GM18498 (cell line): ENCODE measurements around the gene ECHDC3.
"Not testable (repeated sequence)": the region's sequence is repeated elsewhere in the genome, so short reads cannot be mapped to it uniquely, and the experiment has no call there.

Source experiments
- ATAC-seq: cut with Tn5 transposase; IDR thresholded peaks from one replicate; pipeline ENCODE4 v1.9.1; 2021; ENCODE audit warnings: mild to moderate bottlenecking, moderate library complexity; ENCODE audit not compliant: unreplicated experiment

The ECHDC3 gene

DNA sequence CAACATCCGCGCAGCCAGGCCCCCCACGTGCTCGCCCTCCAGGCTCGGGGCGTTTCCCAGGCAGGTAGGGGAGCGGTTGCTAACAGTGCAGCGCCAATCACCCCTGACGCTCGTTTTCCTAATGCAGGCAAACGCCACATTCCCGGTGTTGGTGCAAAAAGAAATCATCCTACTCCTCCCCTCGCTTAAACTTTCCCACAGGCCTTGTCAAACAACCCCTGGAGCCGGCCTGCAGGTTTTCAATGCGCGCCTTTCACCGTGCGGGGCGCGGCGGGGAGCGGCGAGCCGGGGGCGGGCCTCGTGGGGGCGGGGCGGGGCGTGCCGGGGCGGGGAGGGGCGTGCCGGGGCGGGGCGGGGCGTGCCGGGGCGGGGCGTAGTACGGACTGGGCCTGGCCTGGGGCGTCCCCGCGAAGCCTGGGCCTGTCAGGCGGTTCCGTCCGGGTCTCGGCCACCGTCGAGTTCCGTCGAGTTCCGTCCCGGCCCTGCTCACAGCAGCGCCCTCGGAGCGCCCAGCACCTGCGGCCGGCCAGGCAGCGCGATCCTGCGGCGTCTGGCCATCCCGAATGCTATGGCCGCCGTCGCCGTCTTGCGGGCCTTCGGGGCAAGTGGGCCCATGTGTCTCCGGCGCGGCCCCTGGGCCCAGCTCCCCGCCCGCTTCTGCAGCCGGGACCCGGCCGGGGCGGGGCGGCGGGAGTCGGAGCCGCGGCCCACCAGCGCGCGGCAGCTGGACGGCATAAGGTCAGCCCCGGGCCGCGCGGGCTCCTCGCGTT is at the start of gene ECHDC3:
TSS of gene ECHDC3 (plus strand) at position 374 of the 770 bp plus-strand sequence. CDS start at position 569, 195 bp downstream.
- peak; percentile 83 for ATAC-seq

GRCh38 chr10:11693376-11693775 is 48.8 kb upstream of the ECHDC3 start:
- no peak for ATAC-seq

- ATAC-seq, result no peak
Measured at GRCh38 chr10:11695779-11696178, 46.4 kb upstream of the ECHDC3 start.

GRCh38 chr10:11697718-11698527 is 44.3 kb upstream of the ECHDC3 start:
- ATAC-seq, result peak; percentile 41

- peak; percentile 84 for ATAC-seq
Measured at GRCh38 chr10:11698691-11699549, 43.3 kb upstream of the ECHDC3 start.

- ATAC-seq, result peak; percentile 21
Measured at GRCh38 chr10:11699550-11700097, 42.6 kb upstream of the ECHDC3 start.

DNA sequence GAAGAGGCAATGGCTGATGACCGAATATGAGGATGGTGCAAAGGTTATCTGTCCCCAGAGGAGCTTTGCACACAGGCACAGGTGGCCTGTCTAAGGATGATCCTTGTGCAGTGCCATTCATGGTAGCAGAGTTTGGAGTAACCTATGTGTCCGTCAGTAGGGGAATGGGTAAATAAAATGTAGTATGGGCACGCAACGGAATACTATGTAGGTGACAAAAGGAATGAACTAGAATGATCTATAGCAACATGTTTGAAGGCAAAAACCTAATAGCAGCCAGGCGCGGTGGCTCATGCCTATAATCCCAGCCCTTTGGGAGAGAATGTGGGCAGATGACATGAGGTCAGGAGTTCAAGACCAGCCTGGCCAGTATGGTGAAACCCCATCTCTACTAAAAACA is 41.6 kb upstream of the ECHDC3 start:
- ATAC-seq, result no peak

- ATAC-seq, result no peak
Measured at GRCh38 chr10:11701451-11702095, 40.6 kb upstream of the ECHDC3 start.

DNA sequence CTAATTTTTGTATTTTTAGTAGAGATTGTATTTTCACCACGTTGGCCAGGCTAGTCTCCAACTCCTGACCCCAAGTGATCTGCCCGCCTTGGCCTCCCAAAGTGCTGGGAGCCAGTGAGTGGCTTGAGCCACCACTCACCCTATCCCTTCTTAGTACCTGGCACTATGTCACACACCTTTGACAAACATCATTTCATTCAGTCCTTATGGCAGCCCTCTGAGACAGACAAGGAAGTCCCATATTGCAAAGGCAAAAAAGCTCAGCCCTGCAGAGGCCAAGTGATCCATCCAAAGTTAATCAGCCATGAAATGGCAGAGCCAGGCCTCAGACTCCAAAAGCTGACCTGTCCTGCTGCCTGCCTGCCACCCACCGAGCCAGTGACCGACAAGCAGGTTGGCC is 39.9 kb upstream of the ECHDC3 start:
- ATAC-seq, result no peak

GRCh38 chr10:11704092-11704491 is 38.1 kb upstream of the ECHDC3 start:
- ATAC-seq, result no peak

DNA sequence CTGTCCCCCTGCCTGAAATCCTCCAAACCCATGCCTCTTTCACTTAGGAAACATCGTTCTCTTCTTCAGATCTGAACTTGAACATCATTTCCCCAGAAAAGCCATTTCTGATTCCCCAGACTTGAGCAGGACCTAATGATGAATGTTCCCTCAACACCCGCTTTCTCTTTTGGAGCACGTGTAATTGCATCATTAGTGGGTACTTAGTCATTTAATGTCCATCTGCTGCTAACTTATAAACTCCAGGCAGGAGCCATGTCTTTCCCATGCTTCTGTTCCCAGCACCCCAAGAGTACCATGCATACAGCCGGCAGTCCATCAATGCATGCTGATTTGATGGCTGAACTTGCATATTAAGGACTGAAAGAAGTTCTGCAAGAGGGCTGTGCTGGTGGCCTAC is 36.5 kb upstream of the ECHDC3 start:
- no peak for ATAC-seq

- ATAC-seq, result no peak
Measured at GRCh38 chr10:11706895-11707567, 35.2 kb upstream of the ECHDC3 start.

DNA sequence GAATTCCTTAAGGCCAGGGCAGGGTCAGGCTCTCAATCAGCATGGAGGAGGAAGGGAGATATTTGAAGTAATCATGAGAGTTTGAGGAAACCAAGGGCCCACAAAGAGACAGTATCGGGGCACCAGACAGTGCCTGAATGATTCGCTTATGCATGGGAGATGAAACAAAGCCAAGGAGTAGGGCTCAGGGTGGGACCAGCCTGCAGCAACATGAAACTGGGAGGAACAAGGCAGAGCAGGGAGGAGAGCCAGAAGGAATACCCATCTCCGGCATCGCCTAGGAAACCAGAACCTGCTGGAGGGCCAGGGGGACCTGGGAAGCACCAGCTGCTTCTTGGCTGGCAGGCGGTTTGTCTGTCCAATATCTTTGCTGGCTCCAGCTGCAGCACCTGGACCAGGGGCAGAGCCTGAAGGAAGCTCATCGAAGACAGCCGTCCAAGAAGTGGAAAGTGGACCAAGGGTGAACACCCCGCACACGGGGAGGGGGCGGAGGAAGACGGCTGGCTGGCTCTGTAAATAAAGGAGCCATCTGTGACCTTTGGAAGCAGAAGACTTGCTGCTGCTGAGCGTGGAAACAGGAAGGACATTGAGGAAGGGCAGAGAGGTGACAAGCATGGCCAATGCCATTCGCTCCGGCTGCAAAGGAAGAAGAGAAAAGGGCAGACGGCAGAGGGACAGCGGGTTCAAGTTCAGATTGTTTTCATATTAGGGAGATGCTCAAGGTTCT is 34.4 kb upstream of the ECHDC3 start:
- ATAC-seq, result no peak

GRCh38 chr10:11708801-11709200 is 33.4 kb upstream of the ECHDC3 start:
- not testable (repeated sequence) for ATAC-seq

GRCh38 chr10:11712744-11713143 is 29.4 kb upstream of the ECHDC3 start:
- no peak for ATAC-seq

GRCh38 chr10:11713186-11713743 is 28.9 kb upstream of the ECHDC3 start:
- ATAC-seq, result no peak

- ATAC-seq, result no peak
Measured at GRCh38 chr10:11713963-11714362, 28.2 kb upstream of the ECHDC3 start.

DNA sequence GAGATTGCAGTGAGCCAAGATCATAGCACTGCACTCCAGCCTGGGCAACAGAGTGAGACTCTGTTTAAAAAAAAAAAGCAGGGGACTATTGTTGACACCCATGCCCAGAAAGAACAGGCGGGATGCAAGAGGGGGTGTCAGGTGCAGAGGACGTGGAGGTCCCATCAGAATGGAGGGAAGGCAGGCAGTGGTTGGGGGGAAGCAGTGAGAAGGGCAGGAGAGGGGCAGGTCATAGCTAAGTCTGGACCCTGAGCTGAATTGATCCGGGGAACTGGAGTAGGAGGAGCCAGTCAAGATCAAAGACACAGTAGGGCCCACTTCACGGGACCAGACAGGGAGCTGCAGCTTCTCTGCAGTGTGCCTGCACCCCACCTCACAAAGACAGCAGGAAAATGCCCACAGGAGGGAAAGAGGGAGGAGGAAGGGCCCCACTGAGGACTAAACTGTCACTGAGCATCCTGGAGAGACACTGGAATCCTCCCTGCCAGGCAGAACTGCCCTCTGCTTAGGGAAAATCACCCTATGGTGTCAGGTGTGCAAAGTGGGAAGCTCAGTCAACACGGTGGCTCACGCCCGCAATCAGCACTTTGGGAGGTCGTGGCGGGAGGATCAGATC is 27.3 kb upstream of the ECHDC3 start:
- ATAC-seq, result no peak
